GM12892 (cell line): ENCODE results near the gene FATE1.

ENCODE experiments used
- POLR2A ChIP-seq: IDR thresholded peaks from 2 replicates; pipeline ENCODE4 v1.6.1; 2011; ENCODE audit warnings: low read depth, low read length, control low read depth
- TAF1 ChIP-seq: IDR thresholded peaks from 2 replicates; pipeline ENCODE4 v1.6.1; 2011; ENCODE audit warnings: low read depth, mild to moderate bottlenecking, control low read depth, low read length, borderline replicate concordance

DNA sequence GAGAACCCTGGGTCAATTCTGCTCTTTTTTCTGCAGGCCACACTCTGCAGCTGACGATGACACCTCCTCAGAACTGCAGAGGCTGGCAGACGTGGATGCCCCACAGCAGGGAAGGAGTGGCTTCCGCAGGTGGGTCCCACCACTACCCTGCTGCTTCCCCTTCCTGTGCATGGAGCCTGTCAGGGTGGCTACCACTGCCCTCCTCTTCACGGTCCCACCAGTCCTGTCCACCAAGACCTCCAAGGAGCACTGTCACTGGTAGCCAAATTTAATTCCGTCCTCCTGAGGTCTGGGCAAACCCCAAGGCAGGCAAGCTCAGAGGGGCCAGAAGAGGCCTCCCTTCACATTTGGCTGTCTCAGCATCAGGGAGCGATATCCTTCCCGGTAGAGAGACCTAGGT, 22.9 kb downstream of the FATE1 start:
- TF ChIP-seq POLR2A, result no peak
- TF ChIP-seq TAF1, result no peak
